HG02943 (cell line): ENCODE data around the gene PHOSPHO1.
"Not testable (repeated sequence)": the region's sequence is repeated elsewhere in the genome, so short reads cannot be mapped to it uniquely, and the experiment has no call there.

Experiments used
- ATAC-seq: cut with Tn5 transposase; IDR thresholded peaks from one replicate; pipeline ENCODE4 v1.9.1; 2021; ENCODE audit warnings: mild to moderate bottlenecking, low read depth, moderate library complexity; ENCODE audit not compliant: unreplicated experiment

The PHOSPHO1 gene

GRCh38 chr17:49230636-49231562 is at the start of gene PHOSPHO1:
Gene PHOSPHO1 (minus strand): TSS chr17:49230787. CDS start chr17:49226691, 4,096 bp downstream.
- ATAC-seq: peak; percentile 59

GRCh38 chr17:49280061-49280460 is 49.5 kb upstream of the PHOSPHO1 start:
- no peak for ATAC-seq

GRCh38 chr17:49279263-49280015 is 48.9 kb upstream of the PHOSPHO1 start:
- not testable (repeated sequence) for ATAC-seq

- no peak for ATAC-seq
Observed at GRCh38 chr17:49278076-49278475, 47.5 kb upstream of the PHOSPHO1 start.

- ATAC-seq: no peak
Observed at GRCh38 chr17:49277638-49278037, 47.1 kb upstream of the PHOSPHO1 start.

GRCh38 chr17:49275981-49276380 is 45.4 kb upstream of the PHOSPHO1 start:
- ATAC-seq: not testable (repeated sequence)

GRCh38 chr17:49269356-49269755 is 38.8 kb upstream of the PHOSPHO1 start:
- ATAC-seq: no peak

- no peak for ATAC-seq
Observed at GRCh38 chr17:49267912-49268311, 37.3 kb upstream of the PHOSPHO1 start.

GRCh38 chr17:49266233-49266632 is 35.6 kb upstream of the PHOSPHO1 start:
- ATAC-seq: no peak

- not testable (repeated sequence) for ATAC-seq
Observed at GRCh38 chr17:49261540-49261939, 31.0 kb upstream of the PHOSPHO1 start.

- ATAC-seq: no peak
Observed at GRCh38 chr17:49260817-49261291, 30.3 kb upstream of the PHOSPHO1 start.

- no peak for ATAC-seq
Observed at GRCh38 chr17:49260011-49260816, 29.6 kb upstream of the PHOSPHO1 start.

GRCh38 chr17:49259663-49260010 is 29.1 kb upstream of the PHOSPHO1 start:
- ATAC-seq: no peak

GRCh38 chr17:49258394-49258793 is 27.8 kb upstream of the PHOSPHO1 start:
- no peak for ATAC-seq

GRCh38 chr17:49255125-49255524 is 24.5 kb upstream of the PHOSPHO1 start:
- no peak for ATAC-seq

- ATAC-seq: no peak
Observed at GRCh38 chr17:49254066-49254465, 23.5 kb upstream of the PHOSPHO1 start.

- no peak for ATAC-seq
Observed at GRCh38 chr17:49252148-49252695, 21.6 kb upstream of the PHOSPHO1 start.

GRCh38 chr17:49249890-49250522 is 19.4 kb upstream of the PHOSPHO1 start:
- no peak for ATAC-seq

- no peak for ATAC-seq
Observed at GRCh38 chr17:49249292-49249794, 18.8 kb upstream of the PHOSPHO1 start.

- ATAC-seq: no peak
Observed at GRCh38 chr17:49247944-49248343, 17.4 kb upstream of the PHOSPHO1 start.
